ENCODE measurements around the gene AKAP5.

The AKAP5 gene

DNA sequence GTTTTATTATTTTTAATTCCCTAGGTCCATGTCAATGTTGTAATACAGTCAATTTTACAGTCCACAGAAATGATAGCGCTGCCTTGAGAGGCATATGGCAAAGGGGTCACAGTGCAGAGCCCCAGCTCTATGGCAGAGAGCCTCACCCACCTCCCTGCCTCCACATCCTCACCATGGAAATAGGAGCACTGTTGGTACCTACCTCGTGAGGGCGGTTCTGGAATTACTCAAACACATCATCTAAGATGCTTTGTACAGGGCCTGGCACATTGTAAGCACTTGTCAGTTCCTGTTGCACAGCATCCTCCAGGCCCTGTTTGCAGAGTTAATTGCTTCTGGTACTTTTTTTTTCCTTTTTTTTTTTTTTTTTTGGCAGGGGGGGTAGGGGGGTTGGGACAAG lies 4.1 kb upstream of the AKAP5 start:
- no peak for DNase-seq

DNA sequence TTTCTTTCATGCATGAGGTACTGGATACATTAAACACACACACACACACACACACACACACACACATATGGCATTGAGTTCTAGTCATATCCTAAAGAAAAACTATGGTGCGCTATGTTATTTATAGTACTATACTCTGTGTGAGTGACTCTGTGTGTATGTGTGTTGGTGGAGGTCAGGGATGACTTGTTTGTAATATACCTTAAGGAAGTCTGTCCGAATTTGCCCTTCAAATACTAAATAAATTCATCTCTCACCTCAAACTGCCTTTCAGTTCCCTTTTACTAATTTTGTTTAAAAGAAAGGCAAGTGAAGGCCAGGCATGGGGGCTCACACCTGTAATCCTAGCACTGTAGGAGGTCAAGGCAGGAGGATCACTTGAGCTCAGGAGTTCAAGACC lies 2.1 kb upstream of the AKAP5 start:
- no peak for DNase-seq

GRCh38 chr14:64463873-64464272 lies 1.4 kb upstream of the AKAP5 start:
- no peak for DNase-seq

- peak; percentile 29 for DNase-seq
These were observed 648 bp upstream of the AKAP5 start for GRCh38 chr14:64464651-64465050.

GRCh38 chr14:64465831-64466554 lies 694 bp downstream of the AKAP5 start:
- DNase-seq, result peak; percentile 20

DNA sequence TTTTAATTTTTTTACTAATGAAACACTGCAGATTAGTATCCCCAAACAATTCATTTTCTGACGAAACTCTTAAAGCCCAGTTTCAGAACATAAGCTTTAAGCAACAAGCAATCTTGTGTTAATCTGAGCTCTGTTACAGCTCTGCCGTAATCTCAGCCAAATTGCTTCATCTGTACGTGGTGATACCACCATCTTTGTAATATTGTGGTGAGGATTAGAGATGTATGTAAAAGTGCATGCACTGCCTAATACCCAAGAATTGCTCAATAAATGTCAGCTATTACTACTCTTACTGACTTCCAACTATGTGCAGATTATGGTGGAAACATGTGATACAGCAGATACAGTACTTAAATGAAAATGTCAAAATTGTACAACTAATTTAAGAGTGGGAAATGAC lies 1.8 kb downstream of the AKAP5 start:
- DNase-seq, result no peak

- no peak for DNase-seq
These were observed 2.3 kb downstream of the AKAP5 start for GRCh38 chr14:64467566-64467965.

- DNase-seq, result no peak
These were observed 3.2 kb downstream of the AKAP5 start for GRCh38 chr14:64468451-64468850.

DNA sequence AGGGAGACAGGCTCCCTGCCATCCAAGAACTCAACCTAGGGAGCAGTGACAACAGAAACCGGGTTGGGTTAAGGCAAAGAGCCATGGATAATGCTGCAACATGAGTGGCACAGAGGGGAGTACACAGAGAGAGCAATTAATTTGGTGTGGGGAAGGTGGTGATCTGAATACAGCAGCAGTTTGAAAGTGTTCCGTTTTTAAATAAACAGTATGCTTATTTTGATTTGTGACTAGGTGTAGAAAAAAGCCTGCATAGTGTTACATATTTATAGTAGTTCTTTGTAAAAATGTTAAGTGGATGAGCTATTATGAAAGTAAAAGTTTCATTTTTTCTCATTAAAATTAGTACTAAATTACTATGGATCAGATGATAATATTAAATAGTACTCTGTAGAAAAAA lies 8.7 kb downstream of the AKAP5 start:
- DNase-seq, result no peak

DNA sequence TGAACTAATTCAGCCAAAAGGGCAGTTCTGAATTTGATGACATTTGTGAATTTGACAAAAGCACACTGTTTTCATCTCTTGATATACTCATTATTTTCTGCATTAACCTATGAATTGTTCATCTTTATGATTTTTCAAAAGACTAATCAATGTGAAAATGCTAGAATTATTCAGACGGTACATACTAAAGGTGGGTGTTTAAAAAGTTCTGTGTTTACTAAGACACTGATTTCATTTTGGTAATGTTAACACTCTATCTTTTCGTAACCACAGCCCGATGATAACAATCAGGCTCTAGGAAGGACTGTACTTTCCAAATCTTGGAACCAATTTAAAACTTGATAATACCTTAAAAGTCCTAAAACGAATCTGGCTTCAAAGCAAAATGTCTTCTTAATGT lies 9.4 kb downstream of the AKAP5 start:
- DNase-seq, result no peak

GRCh38 chr14:64475585-64476273 lies 10.4 kb downstream of the AKAP5 start:
- no peak for DNase-seq

DNA sequence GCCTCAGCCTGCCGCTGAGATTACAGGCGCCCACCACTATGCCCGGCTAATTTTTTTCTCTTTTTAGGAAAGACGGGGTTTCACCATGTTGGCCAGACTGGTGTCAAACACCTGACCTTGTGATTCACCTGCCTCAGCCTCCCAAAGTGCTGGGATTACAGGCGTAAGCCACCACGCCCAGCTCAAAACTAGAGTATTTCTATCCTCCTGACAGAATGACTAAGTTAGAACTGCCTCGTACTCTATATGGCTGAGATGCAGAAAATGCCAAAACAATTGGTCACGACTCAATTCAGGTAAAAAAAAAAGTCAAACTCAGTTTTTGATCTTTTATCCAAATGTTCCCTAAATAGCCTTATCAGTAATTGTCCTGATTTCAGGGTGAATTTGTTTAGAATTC lies 11.1 kb downstream of the AKAP5 start:
- DNase-seq, result no peak

DNA sequence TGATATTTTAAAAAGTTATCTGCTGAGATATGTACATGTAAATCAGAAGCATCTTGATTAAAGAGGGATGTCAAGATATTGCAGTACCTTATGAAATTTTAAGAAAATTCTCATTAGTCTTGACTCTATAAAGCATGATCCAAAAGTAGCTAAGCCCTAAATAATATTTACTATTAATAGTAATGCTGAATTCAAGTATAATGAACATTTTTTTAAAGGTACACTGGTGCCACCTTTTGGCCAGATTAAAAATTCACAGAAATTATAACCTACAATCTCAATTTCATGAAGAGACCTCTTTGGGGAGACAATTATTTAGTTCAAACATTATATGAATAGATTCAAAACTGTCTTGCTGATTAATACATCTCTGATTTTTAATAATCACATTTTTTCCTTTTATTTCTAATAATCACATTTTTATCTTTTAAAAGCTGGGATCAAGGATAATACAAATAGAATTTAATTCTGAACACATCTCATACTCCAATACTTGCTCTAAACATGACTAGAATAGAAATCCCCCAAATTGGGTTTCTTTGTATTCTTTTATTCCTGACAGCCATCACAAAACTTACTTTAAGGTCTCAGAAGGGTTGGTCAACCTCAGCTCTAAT lies 13.4 kb downstream of the AKAP5 start:
- DNase-seq, result no peak

DNA sequence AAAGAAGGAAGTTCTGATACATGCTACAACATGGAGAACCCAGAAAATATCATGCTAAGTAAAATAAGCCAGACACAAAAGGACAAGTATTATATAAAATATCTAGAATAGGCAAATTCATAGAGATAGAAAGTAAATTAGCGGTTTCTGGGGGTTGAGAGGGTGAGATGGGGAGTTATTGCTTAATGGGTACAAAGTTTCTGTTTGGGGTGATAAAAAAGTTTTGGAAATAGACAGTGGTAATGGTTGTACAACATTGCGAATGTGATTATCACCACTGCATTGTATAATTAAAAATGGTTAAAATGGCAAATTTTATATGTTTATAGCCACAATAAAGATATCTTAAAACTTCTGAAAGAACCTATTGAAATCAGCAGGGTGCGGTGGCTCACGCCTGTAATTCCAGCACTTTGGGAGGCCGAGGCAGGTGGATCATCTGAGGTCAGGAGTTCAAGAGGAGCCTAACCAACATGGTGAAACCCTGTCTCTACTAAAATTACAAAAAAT lies 23.3 kb downstream of the AKAP5 start:
- no peak for DNase-seq

GRCh38 chr14:64491637-64492036 lies 26.3 kb downstream of the AKAP5 start:
- no peak for DNase-seq

GRCh38 chr14:64493455-64493854 lies 28.2 kb downstream of the AKAP5 start:
- no peak for DNase-seq

DNA sequence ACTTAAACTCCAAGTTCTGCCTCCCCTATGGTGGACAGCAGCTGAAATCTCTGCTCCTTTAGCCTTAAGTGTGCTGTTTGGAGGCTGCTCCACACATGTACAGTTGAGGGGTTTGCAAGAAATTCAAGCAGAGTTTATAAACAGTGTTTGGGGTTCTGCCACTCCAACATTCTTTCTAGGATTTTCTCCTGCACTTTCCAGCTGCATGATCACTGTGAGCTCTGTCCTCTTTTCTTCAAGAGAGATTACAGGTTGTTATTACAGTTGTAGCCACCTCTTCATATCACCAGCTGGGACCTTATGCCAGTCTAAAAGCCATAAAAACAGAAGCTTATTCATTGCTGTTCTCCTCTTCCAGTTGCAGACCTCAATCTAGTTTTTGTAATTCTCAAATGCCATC lies 30.0 kb downstream of the AKAP5 start:
- no peak for DNase-seq

DNA sequence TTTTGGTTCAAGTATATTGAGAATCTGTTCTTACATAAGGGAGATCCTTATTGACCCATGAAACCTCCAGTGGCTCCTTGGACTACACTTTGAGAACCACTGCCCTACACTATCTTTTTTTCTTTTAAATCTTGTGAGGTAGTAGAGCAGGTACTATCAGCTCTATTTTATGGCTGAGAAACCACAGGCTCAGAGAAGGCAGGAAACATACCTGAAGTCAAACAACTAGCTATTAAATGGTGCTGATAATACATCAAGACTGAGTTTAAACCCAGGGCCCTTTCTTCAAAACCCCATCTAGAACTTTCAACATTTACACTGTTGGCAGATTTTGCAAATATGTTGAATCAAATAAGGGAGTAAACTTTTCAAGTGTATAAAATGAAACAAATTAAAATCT lies 31.5 kb downstream of the AKAP5 start:
- no peak for DNase-seq

- no peak for DNase-seq
These were observed 34.8 kb downstream of the AKAP5 start for GRCh38 chr14:64500088-64500487.

DNA sequence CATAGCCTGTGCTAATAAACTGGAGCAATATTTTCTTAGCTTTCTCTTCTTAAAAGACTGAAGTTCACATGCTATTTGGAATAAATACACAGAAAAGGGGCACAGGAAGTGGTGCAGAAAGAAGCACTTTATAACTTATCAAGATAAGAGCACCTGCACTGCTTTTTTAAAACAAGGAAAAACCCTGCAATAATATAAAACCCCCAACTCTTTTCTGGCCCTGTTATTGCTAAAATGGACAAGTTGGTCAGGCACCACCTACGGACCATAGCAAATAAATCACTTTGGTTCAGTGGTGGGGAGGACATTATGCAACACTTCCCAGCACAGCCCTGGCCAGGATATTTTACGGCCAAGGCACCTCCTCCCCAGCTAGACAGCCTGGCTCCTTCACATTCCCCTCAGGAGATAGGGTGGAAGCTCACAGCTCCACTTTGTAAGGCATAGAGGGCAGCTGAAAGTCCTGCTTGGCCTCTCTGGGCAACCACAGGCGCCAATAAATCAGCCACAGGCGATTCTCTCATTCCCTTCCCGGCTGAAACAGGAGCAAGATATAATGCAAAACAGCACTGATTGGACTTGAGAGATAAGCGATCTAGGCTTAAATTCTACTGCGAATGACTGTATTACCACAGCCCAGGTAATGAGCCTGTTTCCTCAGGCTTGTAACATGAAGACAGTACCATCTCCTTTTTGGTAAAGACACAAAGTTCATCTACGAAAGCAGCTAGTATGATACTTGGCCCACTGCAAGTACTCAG lies 36.3 kb downstream of the AKAP5 start:
- DNase-seq, result no peak

DNA sequence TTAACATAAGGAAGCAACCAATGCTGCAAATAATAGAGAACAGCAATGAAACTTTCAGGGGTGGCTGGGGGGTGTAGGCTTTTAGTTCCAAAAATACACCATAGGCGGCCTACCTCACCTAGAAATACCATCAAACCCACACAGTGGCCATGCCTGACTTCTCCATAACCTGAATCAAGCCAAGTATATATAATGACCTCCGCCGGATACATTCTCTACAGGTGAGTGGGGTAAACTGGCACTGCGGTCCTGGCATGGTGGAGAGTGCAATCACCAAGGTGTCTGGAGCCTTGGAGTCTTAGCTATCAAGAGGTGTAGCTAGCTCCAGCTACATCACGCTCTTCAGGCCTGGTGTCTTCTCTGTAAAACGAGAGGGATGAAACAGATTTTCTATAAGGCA lies 37.2 kb downstream of the AKAP5 start:
- no peak for DNase-seq

DNA sequence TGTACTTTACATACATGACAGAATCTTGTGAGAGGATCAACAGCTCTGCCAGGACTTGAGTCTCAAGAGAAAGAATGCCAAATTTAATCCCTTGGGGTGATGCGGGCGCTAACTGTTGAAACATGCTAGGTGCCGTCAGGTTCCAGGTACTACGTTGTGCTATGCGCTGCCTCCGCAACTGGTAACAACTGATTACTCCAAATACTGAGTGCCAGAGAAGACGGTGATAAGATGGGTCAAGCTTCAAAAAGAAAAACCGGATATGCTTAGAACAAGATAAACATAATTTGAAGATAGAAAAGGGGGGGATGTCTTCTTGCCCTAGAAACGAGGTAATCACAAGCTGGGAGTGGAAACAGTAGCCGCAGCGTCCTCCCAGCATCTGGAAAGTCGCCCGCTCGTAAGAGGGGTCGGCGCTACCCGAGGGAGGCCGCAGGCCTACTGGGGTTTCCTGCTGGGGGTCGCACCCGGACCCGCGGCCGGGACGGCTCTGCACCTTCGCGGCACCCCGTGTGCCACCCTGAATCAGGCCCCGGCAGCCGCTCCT lies 37.7 kb downstream of the AKAP5 start:
- peak; percentile 21 for DNase-seq
